Peyer's patch (tissue), 4 donors: ENCODE measurements around the gene C19orf44. TPM values are rescaled to one million over a fixed set of nuclear protein-coding genes. Genes with fewer than 3 reads are reported as not detected.
"Not testable (repeated sequence)": the region's sequence is repeated elsewhere in the genome, so short reads cannot be mapped to it uniquely, and the experiment has no call there.

Experiments used
- DNase-seq, 3 donors: peaks; one replicate each; pipeline ENCODE4 v3.0.0-alpha.2; 2017 to 2019
- H3K27ac ChIP-seq, 4 donors: fragments of 200-600 bp; sonication (generic); one replicate each; pipeline ENCODE4 v1.5.1; 2016 to 2019
- H3K27me3 ChIP-seq, 2 donors: fragments of 200-600 bp; sonication (generic); one replicate each; pipeline ENCODE4 v1.5.1; 2019
- H3K36me3 ChIP-seq, 3 donors: fragments of 200-600 bp; sonication (generic); one replicate each; pipeline ENCODE4 v1.5.1; 2016 to 2019
- H3K4me1 ChIP-seq, 4 donors: fragments of 200-600 bp; sonication (generic); one replicate each; pipeline ENCODE4 v1.5.1; 2016 to 2019
- H3K4me3 ChIP-seq, 4 donors: fragments of 200-600 bp; sonication (generic); 1 replicate in 3 of 4; 2 replicates in 1 of 4; pipeline ENCODE4 v1.5.1; 2016 to 2019; ENCODE audit warnings: mild to moderate bottlenecking in 1 of 4
- H3K9me3 ChIP-seq, 4 donors: fragments of 200-600 bp; sonication (generic); one replicate each; pipeline ENCODE4 v1.5.1; 2016 to 2019; ENCODE audit warnings: mild to moderate bottlenecking in 1 of 4
- CTCF ChIP-seq, 6 experiments: fragments of 450-650 bp in 4 of 6; fragments of 200-600 bp in 2 of 6; sonication (generic) in 1 of 6; IDR thresholded peaks; one replicate each; pipeline ENCODE4 v1.5.1; 2017 to 2019; ENCODE audit warnings: antibody characterized with exemption in 6 of 6, mild to moderate bottlenecking in 3 of 6, moderate library complexity in 1 of 6
- POLR2A ChIP-seq, 2 donors: fragments of 450-650 bp; IDR thresholded peaks; one replicate each; pipeline ENCODE4 v1.5.1; 2017; ENCODE audit warnings: antibody characterized with exemption in 2 of 2, mild to moderate bottlenecking in 2 of 2, moderate library complexity in 2 of 2
- total RNA-seq, 4 donors: library from RNA; depleted of rRNA; stranded (reverse); fragments of >200 nt; gene quantifications; one replicate each; pipeline ENCODE4 v1.1.0, GENCODE V29; 2016

The C19orf44 gene
- total RNA-seq, 4 donors from 2014 or later: 3.7 to 13.2 (median 8.0) TPM

GRCh38 chr19:16541526-16542044 lies 45.4 kb downstream of the C19orf44 start:
- Histone ChIP-seq H3K27ac (peak overlapping the region; percentile 83 to 90 (median 87)), H3K9me3 (no peaks in the 10 kb centered on the region), H3K36me3 (peaks cover 0 to 30% (median 0%) of the 10 kb centered on the region in 3 donors), H3K4me3 (peak overlapping the region; percentile 78 to 99 (median 95)), H3K27me3 (no peaks in the 10 kb centered on the region), H3K4me1 (peaks cover 0 to 26% (median 8%) of the 10 kb centered on the region in 4 donors)
- no peak for DNase-seq
- TF ChIP-seq CTCF (IDR thresholded peaks at IDR 0.05) (no peak), POLR2A (IDR thresholded peaks at IDR 0.05) (no peak)

GRCh38 chr19:16542045-16542909 lies 46.1 kb downstream of the C19orf44 start, which contains the start of gene CHERP:
Gene CHERP, minus strand, starts transcription at chr19:16542437. Its CDS starts 59 bp downstream, at chr19:16542378.
- TF ChIP-seq POLR2A (IDR thresholded peaks at IDR 0.05) (peak; percentile 52 to 68), CTCF (IDR thresholded peaks at IDR 0.05) (peak in 3 of 6 experiments; percentile 4 to 17 (median 4))
- H3K4me1 ChIP-seq: peaks cover 0 to 26% (median 8%) of the 10 kb centered on the region in 4 donors
- peaks cover 0 to 23% (median 0%) of the 10 kb centered on the region in 3 donors for H3K36me3 ChIP-seq
- H3K27ac ChIP-seq: peak within 1 kb of the TSS; percentile 83 to 90 (median 87)
- H3K4me3 ChIP-seq: peak within 1 kb of the TSS; percentile 78 to 99 (median 95)
- no peaks in the 10 kb centered on the region for H3K9me3 ChIP-seq
- DNase-seq: peak; percentile 90 to 97 (median 94)
- no peaks in the 10 kb centered on the region for H3K27me3 ChIP-seq

GRCh38 chr19:16542910-16543472 lies 46.8 kb downstream of the C19orf44 start:
- no peaks in the 10 kb centered on the region for H3K9me3 ChIP-seq
- TF ChIP-seq POLR2A (IDR thresholded peaks at IDR 0.05): no peak
- no peak for TF ChIP-seq CTCF (IDR thresholded peaks at IDR 0.05)
- DNase-seq: no peak
- peaks cover 0 to 16% (median 0%) of the 10 kb centered on the region in 3 donors for H3K36me3 ChIP-seq
- peak overlapping the region; percentile 78 to 99 (median 95) for H3K4me3 ChIP-seq
- H3K27ac ChIP-seq: peak overlapping the region; percentile 83 to 90 (median 87)
- no peaks in the 10 kb centered on the region for H3K27me3 ChIP-seq
- peaks cover 0 to 26% (median 8%) of the 10 kb centered on the region in 4 donors for H3K4me1 ChIP-seq

GRCh38 chr19:16543734-16544133 lies 47.5 kb downstream of the C19orf44 start:
- not testable (repeated sequence) for H3K4me3 ChIP-seq

GRCh38 chr19:16544473-16545231 lies 48.5 kb downstream of the C19orf44 start:
- Histone ChIP-seq H3K27ac (peak overlapping the region in 1 of 4 donors; percentile 25), H3K36me3 (peaks cover 0 to 2% (median 0%) of the 10 kb centered on the region in 3 donors), H3K4me3 (no peak overlapping the region), H3K9me3 (no peaks in the 10 kb centered on the region), H3K4me1 (peaks cover 0 to 26% (median 8%) of the 10 kb centered on the region in 4 donors), H3K27me3 (no peaks in the 10 kb centered on the region)
- TF ChIP-seq POLR2A (IDR thresholded peaks at IDR 0.05) (no peak), CTCF (IDR thresholded peaks at IDR 0.05) (no peak)
- DNase-seq: no peak

More at GRCh38 chr19:16543734-16544133, 47.5 kb downstream of the C19orf44 start:
- peaks cover 0 to 26% (median 8%) of the 10 kb centered on the region in 4 donors for H3K4me1 ChIP-seq
- DNase-seq, H3K9me3 ChIP-seq, H3K27me3 ChIP-seq, H3K36me3 ChIP-seq: not testable (repeated sequence)
- H3K27ac ChIP-seq: peak overlapping the region in 1 of 4 donors; percentile 25
